Keratinocyte (primary cell): ENCODE measurements around the gene MEGF11. TPM values are rescaled to one million over a fixed set of nuclear protein-coding genes. Genes with fewer than 3 reads are reported as not detected.

Experiments
- DNase-seq: peaks from one replicate; pipeline ENCODE4 v3.0.0-alpha.2; 2011; ENCODE audit warnings: low read depth, missing footprints, low spot score
- FAIRE-seq: peaks from 2 replicates; lab custom pipeline; 2011; peaks lifted over from hg19 to GRCh38; lab: Jason Lieb, UNC
- H2AFZ ChIP-seq: 2 replicates; pipeline ENCODE4 v1.6.0; 2012; ENCODE audit warnings: low read length, control low read depth, inconsistent platforms; ENCODE audit not compliant: control insufficient read depth
- H3K27ac ChIP-seq: 2 replicates; pipeline ENCODE4 v1.5.1; 2011; ENCODE audit warnings: low read length; ENCODE audit not compliant: control insufficient read depth, insufficient read depth
- H3K27me3 ChIP-seq: 3 replicates; pipeline ENCODE4 v1.6.0; 2011; ENCODE audit warnings: low read length; ENCODE audit not compliant: control insufficient read depth, insufficient read depth; ENCODE audit errors: extremely low read depth
- H3K36me3 ChIP-seq, 2 experiments: 2 replicates in 1 of 2; 3 replicates in 1 of 2; pipeline ENCODE4 v1.5.1; 2011; ENCODE audit warnings: low read length in 2 of 2, mild to moderate bottlenecking in 1 of 2; ENCODE audit not compliant: control insufficient read depth in 2 of 2, insufficient read depth in 2 of 2; ENCODE audit errors: extremely low read depth in 1 of 2
- H3K4me1 ChIP-seq: 3 replicates; pipeline ENCODE4 v1.5.1; 2011; ENCODE audit warnings: low read length; ENCODE audit not compliant: control insufficient read depth, insufficient read depth; ENCODE audit errors: extremely low read depth
- H3K4me2 ChIP-seq: 3 replicates; pipeline ENCODE4 v1.6.0; 2011; ENCODE audit warnings: low read depth, low read length; ENCODE audit not compliant: control insufficient read depth, insufficient read depth; ENCODE audit errors: extremely low read depth
- H3K4me3 ChIP-seq, 3 experiments: fragments of 200-600 bp in 1 of 3; sonication (generic) in 1 of 3; 2 replicates in 2 of 3; 3 replicates in 1 of 3; pipeline ENCODE4 v1.5.1; 2011 to 2016; ENCODE audit warnings: low read length in 3 of 3, mild to moderate bottlenecking in 3 of 3, control low read depth in 2 of 3, inconsistent platforms in 1 of 3, low read depth in 1 of 3, mixed read lengths in 1 of 3, mixed run types in 1 of 3, moderate library complexity in 1 of 3; ENCODE audit not compliant: control insufficient read depth in 2 of 3, insufficient read depth in 2 of 3; ENCODE audit errors: extremely low read depth in 1 of 3
- H3K79me2 ChIP-seq: 2 replicates; pipeline ENCODE4 v1.6.0; 2012; ENCODE audit warnings: low read length; ENCODE audit not compliant: control insufficient read depth, insufficient read depth
- H3K9ac ChIP-seq: 3 replicates; pipeline ENCODE4 v1.6.0; 2011; ENCODE audit warnings: low read length; ENCODE audit not compliant: control insufficient read depth, insufficient read depth; ENCODE audit errors: extremely low read depth
- H3K9me1 ChIP-seq: 3 replicates; pipeline ENCODE4 v1.6.0; 2011; ENCODE audit warnings: low read length; ENCODE audit not compliant: control insufficient read depth, insufficient read depth; ENCODE audit errors: extremely low read depth
- H3K9me3 ChIP-seq: 2 replicates; pipeline ENCODE4 v1.5.1; 2012; ENCODE audit warnings: low read depth, low read length; ENCODE audit not compliant: control insufficient read depth
- H4K20me1 ChIP-seq: 3 replicates; pipeline ENCODE4 v1.6.0; 2011; ENCODE audit warnings: low read length; ENCODE audit not compliant: control insufficient read depth, insufficient read depth; ENCODE audit errors: extremely low read depth
- CTCF ChIP-seq, 3 experiments: IDR thresholded peaks in 1 of 3; conservative IDR thresholded peaks in 1 of 3; optimal IDR thresholded peaks in 1 of 3; 2 replicates in 2 of 3; 3 replicates in 1 of 3; pipeline versions ENCODE3 to v1.5.1; 2011; ENCODE audit warnings: low read length in 3 of 3, mild to moderate bottlenecking in 3 of 3, moderate library complexity in 2 of 3, control low read depth in 1 of 3, inconsistent platforms in 1 of 3; ENCODE audit not compliant: insufficient read depth in 2 of 3; ENCODE audit errors: extremely low read depth in 1 of 3
- EZH2 ChIP-seq: IDR thresholded peaks from one replicate; pipeline ENCODE4 v1.6.1; 2012; ENCODE audit warnings: inconsistent platforms, mild to moderate bottlenecking, low read length, moderate library complexity
- dilution Hi-C: fragments of 300-500 bp; cut with MboI; formaldehyde crosslinking; loops from one replicate; pipeline ENCODE4 v1.7.0; 2020; ENCODE audit warnings: low sequenced_read_pairs; ENCODE audit not compliant: extremely low pct_ligation_motif_present
- polyA plus RNA-seq, 5 experiments: library from polyadenylated mRNA; depleted of rRNA in 3 of 5; stranded (reverse) in 3 of 5; stranded (forward) in 1 of 5; unstranded in 1 of 5; fragments of >200 nt; gene quantifications; 1 replicate in 1 of 5; 2 replicates in 3 of 5; 3 replicates in 1 of 5; pipeline versions ENCODE4 v1.2.1 to v1.2.3, GENCODE V29; 2011 to 2012; ENCODE audit warnings: missing spikeins in 2 of 5, low read depth in 1 of 5, low replicate concordance in 1 of 5

MEGF11 gene
- polyA plus RNA-seq, 1 donor (not counting 4 experiments of a cell fraction or from before 2014, with no cell fraction given), result not detected

DNA sequence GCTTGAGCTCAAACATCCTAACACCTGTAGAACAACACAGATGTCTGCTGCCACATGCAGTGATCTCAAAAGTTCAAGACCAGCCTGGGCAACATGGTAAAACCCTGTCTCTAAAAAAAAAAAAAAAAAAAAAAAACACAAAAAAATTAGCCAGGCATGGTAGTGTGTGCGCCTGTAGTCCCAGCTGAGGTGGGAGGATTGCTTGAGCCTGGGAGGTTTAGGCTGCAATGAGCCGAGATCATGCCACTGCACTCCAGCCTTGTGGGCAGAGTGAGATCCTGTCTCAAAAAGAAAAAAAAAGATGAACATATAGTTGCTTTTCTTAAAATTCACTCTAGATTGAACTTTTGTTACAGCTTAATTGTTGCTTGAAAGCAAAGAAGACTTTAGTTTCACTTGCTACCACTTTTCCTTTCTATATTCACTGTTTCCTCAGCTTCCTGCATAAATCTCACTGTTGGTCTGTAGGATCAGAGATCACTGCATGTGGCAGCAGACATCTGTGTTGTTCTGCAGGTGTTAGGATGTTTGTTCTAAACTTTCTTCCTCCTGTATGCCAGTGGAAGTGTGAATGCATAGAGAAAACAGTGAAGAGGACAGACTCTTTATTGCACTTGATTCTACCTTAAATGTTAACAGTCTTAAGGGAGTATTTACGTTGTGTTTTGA, 371.6 kb downstream of the MEGF11 start:
- Histone ChIP-seq H3K79me2 (peaks cover 52% of the 10 kb centered on the region), H4K20me1 (peaks cover 5% of the 10 kb centered on the region)

DNA sequence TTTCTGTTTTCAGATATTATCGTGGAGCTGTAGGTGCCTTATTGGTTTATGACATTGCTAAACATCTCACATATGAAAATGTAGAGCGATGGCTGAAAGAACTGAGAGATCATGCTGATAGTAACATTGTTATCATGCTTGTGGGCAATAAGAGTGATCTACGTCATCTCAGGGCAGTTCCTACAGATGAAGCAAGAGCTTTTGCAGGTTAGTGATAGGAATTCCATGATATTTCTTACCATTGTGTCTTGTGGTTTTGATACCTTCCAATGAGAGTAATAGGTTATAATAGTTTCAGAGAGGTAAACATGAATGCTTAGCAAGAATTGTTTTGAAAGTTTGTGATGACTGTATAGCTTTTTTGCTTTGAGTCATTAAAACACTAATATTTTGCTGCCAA, 375.8 kb downstream of the MEGF11 start:
- no peaks in the 10 kb centered on the region for H3K9me1 ChIP-seq
- H3K27me3 ChIP-seq, result no peaks in the 10 kb centered on the region
- dilution Hi-C loops, result no loop called here
- H3K4me3 ChIP-seq, result no peak overlapping the region
- H3K4me1 ChIP-seq, result peaks cover 8% of the 10 kb centered on the region
- no peak for TF ChIP-seq EZH2
- no peak for TF ChIP-seq CTCF (optimal IDR thresholded peaks at IDR 0.05 in 1 of 3, IDR thresholded peaks at IDR 0.05 in 1 of 3, conservative IDR thresholded peaks at IDR 0.05 in 1 of 3; ENCODE audit: extremely low read depth in 1 of 3, insufficient read depth in 2 of 3, low read length in 3 of 3)
- H4K20me1 ChIP-seq, result peaks cover 4% of the 10 kb centered on the region
- no peak overlapping the region for H2AFZ ChIP-seq
- no peak overlapping the region for H3K27ac ChIP-seq
- FAIRE-seq (no peak), DNase-seq (no peak)
- H3K79me2 ChIP-seq, result peaks cover 71% of the 10 kb centered on the region
- H3K9ac ChIP-seq, result no peak overlapping the region
- no peaks in the 10 kb centered on the region for H3K9me3 ChIP-seq
- no peak overlapping the region for H3K4me2 ChIP-seq
- peaks cover 23 to 27% of the 10 kb centered on the region in 2 experiments for H3K36me3 ChIP-seq

More for the DNA sequence above, 371.6 kb downstream of the MEGF11 start:
- Histone ChIP-seq H3K9me3 (no peaks in the 10 kb centered on the region), H3K4me1 (no peaks in the 10 kb centered on the region), H3K9me1 (no peaks in the 10 kb centered on the region), H3K36me3 (peaks cover 15 to 32% of the 10 kb centered on the region in 2 experiments), H2AFZ (no peak overlapping the region), H3K4me3 (no peak overlapping the region), H3K27ac (no peak overlapping the region), H3K27me3 (no peaks in the 10 kb centered on the region), H3K9ac (no peak overlapping the region), H3K4me2 (no peak overlapping the region)
- dilution Hi-C loops, result no loop called here
- TF ChIP-seq EZH2, result no peak
- no peak for TF ChIP-seq CTCF (optimal IDR thresholded peaks at IDR 0.05 in 1 of 3, IDR thresholded peaks at IDR 0.05 in 1 of 3, conservative IDR thresholded peaks at IDR 0.05 in 1 of 3; ENCODE audit: extremely low read depth in 1 of 3, insufficient read depth in 2 of 3, low read length in 3 of 3)
- FAIRE-seq (no peak), DNase-seq (no peak)
